DMS 273 (cell line): Measurements from ENCODE around the gene GATA1.

ENCODE experiments used
- DNase-seq: peaks from one replicate; lab custom pipeline; 2025; ENCODE audit not compliant: unreplicated experiment; lab: John Stamatoyannopoulos, UW

Gene GATA1

DNA sequence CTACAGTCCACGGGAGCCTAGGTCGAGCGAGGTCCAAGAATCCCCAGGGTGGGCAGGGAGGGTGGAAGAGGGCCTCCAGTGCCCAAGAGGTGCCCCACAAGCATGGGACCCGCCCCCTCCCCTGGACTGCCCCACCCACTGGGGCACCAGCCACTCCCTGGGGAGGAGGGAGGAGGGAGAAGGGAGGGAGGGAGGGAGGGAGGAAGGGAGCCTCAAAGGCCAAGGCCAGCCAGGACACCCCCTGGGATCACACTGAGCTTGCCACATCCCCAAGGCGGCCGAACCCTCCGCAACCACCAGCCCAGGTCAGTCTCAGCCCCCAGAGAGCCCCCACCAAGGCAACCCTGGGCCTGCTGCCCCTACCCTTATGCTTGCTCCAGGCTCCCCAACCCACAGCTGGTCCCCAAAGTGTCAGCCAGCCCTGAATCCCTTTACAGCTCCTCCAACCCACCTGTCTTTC, at the start of gene GATA1:
Gene GATA1 (plus strand): TSS at position 250 of the 460 bp plus-strand sequence. CDS start 4,520 bp downstream, outside the sequence.
- DNase-seq = no peak

DNA sequence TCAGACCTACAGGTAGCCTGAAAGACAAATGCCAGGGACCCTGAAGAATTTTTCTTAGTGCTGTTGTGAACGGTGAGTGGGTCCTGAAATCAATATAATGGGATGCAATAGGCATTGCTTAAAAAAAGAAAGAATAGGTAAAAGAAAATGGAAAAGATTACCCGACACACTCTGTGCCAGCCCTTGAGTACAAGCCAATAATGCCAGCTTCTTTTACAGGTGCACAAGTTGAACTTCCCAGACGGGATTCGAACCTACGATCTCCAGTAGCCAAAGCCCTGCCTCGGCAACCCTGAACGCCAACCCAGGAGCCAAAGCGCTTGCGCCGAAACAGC, 49.5 kb upstream of the GATA1 start:
- no peak for DNase-seq

DNA sequence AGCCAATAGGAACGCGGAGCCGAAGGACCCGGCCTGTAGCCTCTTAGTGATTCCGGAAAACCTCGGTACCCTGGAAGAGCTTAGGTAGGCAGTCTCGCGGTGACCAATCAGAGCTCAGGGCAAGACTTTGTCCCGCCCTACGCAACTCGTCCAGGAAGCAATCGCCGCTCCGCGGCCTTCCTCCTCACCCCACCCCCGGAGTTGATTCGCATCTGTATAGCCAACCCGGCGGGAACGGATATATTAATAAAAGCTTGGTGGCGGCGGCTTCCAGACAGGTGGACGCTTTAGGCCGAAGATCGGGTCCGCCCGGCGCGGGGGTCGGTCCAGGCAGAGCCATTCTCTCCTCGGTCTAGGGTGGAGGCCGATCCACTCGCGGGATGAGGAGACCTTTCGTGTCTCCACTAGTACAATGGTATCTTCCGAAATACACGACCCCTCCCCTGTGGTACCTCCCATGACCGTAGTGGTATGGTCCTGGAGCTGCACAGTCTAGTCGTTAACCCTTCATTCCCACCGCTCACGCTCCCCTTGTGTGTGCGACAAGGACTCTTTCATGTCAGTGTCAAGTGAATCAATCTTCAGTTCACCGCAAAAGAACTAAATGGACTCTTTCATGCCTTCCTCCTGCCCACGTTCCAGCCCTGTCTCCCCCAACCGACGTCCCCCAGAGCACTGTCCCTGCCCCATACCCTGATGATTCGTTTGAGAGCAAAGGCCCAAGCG, 49.0 kb upstream of the GATA1 start:
- DNase-seq = peak; percentile 99

DNA sequence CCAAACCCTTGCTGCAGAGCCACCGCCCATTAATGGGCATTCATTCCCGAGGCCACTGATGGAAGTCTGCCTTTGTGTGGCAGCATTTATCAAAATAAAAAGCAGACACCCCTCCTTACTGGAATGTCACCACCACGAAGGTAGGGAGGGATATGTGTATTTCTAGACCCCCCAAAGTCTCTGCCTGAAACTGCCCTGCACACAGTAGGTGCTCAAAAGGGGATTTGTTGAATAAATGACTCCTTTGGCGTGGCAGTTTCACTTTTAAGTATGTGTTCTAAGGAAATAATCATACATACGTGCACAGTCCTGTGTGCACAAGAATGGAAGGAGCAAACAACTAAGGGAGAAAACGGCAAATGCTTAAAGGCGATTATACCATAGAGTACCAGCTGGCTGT, 48.5 kb upstream of the GATA1 start:
- no peak for DNase-seq

DNA sequence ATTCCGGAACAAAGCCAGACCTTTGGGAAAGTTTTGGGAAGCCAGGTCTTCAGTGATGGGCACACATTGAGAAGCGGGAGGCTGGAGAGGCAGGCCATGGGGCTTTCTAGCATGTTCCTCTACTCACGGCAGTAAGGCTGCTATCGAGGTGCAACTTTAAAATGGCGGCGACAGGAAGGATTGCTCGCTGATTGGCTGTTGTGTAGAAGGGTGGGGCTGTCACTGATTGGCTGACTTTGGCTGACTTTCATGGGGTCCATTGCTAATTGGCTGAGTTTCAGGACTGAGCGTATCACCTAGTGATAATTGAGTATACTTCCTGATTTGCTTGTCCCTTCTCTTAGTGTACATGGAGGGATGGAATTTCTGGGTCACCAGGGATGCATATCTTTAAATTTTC, 44.6 kb upstream of the GATA1 start:
- no peak for DNase-seq

DNA sequence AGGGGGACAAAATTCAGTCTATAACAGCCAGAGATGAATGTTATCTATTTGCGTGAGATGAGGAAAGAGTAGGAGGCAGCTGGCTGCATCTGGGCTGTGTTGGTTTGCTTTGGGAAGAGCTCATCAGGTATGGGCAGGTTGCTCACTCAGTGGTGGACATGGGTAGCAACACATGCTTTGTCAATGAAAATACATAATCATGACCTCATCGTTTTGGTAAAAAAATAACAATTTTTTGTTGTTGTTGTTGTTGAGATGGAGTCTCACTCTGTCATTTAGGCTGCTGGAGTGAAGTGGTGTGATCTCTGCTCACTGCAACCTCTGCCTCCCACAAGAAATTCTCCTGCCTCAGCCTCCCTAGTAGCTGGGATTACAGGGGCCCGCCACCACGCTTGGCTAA, 41.2 kb upstream of the GATA1 start:
- no peak for DNase-seq

DNA sequence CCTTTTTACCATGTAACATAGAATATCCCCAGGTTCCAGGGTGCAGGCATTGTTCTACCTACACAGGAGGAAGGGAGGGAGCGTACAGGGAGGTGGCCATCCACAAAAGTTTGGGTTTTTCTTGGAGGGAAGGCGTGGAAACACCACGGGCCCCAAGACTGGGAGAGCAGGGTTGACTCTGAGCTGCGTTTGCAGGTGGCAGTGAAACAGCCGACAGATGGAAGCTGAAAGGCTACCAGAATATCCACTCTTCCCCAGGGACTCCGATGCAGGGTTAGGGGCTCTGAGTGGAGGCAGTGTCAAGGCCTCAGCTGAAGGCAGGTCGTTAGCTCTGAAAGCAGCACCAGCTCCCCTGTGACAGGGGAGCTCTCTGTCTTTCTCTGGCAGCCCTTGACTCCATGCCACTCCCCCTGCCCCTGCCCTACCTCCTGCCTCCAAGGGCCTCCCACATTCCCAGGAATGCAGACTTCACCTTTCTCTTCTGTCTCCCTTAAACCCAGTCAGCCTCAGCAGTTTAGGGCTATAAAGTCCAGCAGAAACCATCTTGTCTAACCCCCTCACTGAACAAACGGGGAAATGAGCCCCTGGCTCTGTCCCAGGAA, 38.9 kb upstream of the GATA1 start:
- peak; percentile 25 for DNase-seq

DNA sequence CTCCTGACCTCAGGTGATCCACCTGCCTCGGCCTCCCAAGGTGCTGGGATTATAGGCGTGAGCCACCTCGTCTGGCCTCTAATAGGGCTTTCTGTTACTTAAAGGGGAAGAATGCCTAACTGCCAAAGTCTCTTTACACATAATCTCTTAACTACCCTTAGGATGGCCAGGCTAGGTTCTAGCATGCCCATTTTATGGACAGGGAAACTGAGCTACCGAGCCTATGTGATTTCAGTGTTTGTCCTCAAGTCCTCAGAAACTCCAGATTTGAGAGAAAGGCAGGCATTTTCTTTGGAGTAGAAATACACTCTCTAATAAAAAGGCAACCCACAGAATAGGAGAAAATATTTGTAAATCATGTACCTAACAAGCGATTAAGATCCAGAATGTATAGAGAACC, 37.2 kb upstream of the GATA1 start:
- DNase-seq = no peak

DNA sequence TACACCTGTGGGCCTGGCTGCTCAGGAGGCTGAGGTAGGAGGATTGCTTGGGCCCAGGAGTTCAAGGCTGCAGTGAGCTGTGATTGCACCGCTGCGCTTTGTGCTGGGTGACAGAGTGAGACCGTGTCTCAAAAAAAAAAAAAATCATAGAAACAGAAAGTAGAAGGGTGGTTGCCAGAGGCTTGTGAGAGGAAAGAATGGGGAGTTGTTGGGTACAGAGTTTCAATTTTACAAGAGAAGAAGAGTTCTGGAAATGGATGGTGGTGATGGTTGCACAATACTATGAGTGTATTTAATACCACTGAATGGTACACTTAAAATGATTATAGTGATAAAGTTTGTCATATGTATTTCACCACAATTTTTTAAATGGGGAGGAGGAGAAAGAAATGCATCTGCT, 35.0 kb upstream of the GATA1 start:
- DNase-seq = no peak

DNA sequence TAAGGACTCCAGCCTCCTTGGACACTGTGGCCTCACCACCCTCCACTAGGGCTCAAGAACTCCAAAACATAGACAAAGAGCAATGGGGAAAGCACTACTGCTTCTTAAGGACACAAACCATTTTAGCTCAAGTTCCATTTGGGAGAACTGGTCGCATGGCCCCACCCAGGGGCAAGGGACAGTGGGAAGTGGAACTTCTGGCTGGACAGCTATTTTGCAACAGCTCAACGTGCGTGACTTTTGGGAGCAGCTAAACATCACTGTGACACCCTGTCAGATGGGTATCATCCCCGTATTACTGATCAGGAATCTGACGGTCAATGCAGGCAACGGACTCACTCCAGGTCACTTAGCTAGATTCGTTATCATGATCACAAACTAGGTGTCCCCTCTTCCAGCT, 33.9 kb upstream of the GATA1 start:
- DNase-seq = no peak

DNA sequence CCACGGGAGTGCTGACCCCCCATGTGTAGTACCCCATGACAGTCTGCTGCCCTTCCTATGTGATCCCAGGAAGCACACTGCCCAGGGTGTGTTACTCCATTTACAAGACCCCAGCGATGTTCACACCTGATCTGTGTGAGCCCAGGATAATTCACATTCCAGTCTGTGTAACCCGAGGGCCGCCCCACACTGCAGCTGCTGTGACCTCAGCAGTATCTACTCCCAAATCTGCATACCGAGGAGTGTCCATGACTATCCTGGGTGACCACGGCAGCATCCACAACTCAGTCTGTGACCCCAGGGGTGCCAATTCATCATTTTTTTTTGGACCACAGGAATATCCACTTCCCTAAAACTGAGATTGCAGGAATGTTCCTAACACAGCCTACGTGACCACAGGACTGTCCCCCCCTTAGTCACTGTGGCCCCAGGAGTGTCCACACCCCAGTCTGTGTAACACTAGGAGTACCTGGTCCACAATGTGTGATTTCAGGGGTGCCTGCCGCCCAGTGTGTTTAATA, 32.6 kb upstream of the GATA1 start:
- no peak for DNase-seq

DNA sequence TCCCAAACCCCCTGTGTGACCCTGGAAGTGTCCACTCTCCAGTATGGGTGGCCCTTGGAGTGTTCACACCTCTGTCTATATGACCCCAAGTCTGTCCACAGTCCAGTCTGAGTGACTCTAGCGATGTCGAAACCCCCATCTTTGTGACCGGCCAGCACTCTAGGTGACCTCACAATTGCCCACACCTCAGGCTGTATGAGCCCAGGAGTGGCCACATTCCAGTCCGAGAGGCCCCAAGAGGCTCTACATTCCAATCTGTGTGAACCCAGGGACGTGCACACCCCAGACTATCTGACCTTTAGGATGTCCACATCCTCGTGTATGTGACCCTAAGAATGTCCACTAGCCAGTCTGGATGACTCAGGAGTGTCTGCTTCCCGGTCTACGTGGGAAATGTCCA, 32.2 kb upstream of the GATA1 start:
- DNase-seq = no peak

DNA sequence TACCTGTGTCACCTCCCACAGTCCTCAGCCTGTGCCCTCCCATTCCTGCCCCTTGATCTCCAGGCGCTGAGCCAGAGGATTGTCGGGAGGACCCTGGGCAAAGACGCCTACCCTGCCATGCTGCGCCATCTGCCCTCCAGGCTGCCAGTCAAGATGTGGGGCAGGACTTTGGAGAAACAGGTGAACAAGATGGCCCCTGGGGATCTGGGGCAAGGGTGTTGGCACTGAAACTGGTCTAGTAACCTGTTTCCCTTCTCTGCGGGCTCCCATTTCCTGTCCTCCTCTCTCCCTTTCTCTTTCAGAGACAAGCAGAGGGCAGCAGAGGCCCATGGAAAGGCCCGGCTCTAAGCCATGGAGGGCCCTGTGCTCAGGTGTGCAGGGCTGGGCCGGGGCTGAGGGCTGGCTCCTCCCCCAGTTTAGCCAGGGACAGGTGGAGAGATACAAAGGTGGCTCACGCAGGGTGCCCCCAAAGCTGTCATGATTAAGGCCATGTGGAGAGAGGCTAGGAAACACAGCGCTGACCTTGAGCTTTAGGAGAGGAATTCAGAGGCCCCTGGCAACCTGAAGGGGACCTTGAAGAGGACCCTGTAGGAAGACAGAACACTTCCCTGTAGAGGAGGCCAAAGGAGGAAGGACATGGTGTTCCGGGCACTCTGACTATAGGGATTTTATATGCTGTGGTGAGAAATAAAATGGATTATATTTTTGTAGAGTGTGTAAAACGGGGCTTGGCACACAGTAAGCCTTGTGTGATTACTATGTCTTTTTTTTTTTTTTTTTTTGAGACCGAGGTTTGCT, 24.5 kb upstream of the GATA1 start, which contains the start of gene GLOD5:
Gene GLOD5 (plus strand): TSS at position 74 of the 798 bp plus-strand sequence. CDS start 44 bp downstream, at position 118.
- DNase-seq = peak; percentile 59

DNA sequence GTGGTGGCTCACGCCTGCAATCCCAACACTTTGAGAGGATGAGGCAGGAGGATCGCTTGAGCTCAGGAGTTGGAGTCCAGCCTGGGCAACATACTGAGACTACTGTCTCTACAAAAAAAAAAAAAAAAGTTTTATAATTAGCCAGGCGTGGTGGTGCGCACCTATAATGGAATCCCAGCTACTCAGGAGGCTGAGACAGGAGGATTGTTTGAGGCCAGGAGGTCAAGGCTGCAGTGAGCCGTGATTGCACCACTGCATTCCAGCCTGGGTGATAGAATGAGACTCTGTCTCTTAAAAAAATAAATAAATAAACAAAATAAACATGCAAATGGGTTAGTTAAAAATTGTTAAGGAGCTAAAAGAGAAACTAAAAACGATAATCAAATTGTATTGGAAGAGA, 17.2 kb upstream of the GATA1 start:
- DNase-seq = no peak

DNA sequence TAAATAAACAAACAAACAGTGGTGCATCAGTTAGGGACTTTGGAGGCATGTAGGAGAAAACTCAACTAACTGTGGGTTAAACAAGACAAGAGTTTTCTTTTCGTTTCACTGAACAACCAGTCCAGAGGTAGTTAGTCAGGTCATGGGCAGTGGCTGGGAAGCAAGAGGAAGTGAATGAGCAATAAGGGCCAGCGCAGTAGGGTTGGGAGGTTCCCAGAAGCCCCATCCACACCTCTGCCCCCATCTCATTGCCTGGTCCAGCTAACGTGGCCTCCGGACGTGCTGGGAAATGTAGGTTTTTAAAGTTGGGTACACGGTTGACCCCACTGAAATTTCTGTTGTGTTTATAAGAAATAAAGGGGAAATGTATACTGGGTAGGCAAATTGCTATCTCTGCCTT, 16.1 kb upstream of the GATA1 start:
- no peak for DNase-seq

DNA sequence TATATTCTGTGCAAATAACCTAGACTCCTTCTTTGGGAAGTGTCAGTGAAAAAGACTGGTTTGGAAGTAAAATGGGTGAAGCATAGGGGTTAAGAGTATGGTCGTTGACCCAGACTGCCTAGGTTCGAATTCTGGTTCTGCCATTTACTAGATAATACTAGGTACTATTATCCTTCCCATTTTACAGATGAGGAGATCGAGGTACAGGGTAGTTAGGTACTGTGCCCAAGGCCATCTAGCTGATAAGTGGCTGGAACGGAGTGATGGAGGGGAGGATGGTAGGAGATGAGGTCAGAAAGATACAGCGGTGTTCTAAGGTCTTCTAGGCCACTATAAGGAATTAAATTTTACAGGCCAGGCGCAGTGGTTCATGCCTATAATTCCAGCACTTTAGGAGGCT, 13.8 kb upstream of the GATA1 start:
- no peak for DNase-seq

DNA sequence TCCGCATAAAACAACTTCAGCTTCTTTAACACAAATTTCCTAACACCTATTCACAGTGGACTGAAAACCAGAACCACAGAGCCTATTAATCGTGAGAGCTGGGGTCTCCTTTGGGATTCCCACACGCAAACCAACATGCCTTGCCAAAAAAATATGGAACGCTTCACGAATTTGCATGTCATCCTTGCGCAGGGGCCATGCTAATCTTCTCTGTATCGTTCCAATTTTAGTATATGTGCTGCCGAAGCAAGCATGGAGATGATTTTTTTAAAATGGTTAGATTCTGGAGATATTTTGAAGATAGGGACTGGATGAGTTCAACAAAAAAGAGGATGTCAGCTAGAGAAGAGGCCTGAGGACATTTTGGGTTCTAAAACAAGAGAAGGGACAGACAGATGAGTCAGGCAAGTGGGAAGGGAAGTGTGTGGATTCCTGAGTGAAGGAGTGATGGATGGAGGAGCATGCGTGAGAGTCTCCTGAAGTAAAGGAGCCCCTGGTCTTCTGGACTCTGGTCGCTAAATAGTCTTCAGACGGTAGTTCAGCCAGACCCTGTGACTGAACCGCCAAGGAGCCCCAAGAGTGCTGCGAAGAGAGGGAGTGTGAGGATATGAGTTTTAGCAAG, 9.5 kb upstream of the GATA1 start:
- DNase-seq = no peak

DNA sequence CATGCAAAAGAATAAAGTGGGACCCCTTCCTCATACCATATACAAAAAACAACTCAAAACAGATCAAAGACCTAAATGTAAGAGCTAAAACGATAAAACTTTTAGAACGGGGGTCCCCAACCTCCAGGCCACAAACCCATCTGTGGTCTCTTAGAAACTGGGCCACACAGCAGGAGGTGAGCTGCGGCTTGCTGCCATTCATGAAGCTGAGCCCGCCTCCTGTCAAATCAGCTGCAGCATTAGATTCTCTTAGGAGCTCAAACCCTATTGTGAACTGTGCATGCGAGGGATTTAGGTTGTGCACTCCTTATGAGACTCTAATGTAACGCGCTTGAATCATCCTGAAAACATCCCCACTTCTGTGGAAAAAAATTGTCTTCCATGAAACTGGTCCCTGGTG, 7.0 kb upstream of the GATA1 start:
- no peak for DNase-seq

DNA sequence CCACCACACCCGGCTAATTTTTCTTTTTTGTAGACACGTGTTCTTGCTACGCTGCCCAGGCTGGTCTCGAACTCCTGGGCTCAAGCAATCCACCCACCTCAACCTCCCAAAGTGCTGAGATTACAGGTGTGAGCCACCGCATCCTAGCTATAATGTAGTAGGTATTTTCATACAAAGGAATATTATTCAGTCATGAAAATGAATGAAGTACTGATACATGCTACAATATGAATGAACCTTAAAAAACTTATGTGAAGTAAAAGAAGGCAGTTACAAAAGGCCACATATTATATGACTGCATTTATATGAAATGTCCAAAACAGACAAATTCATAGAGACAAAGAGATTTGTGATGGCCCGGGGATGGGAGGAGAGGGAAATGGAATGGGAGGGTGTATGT, 4.7 kb upstream of the GATA1 start:
- no peak for DNase-seq

DNA sequence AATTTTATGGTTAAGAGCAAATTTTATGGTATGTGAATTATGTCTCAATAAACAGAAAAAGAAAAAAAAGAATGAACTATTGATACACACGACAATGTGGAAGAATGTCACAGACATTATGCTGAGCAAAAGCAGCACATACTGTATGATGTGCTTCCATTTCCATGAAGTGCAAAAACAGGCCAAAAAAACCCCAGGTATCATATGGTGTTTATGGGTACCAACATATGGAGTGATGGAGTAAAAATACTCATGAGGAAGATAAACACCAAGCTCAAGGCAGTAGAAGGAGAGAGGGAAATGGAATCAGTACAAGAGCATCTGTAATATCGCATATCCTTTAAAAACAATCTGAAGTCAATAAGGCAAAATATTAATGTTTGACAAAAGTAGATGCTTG, 4.2 kb upstream of the GATA1 start:
- DNase-seq = no peak

DNA sequence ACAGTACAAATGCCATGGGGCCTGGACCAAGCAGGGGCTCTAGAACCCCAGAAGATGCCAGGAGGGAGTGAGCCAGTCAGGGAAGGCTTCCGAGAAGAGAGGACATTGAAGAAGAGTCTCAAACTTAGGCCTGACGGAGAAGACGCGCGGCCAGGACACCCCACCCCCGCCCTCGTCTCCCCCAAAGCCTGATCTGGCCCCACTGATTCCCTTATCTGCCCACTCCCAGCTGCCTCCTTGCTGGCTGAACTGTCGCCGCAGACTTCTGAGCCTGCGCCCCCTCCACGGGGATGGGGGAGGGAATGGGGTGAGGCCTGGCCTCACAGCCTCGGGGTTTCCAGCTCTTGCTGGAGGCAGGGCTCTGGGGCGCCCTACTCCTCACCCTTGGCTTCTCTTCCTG, 3.6 kb upstream of the GATA1 start:
- no peak for DNase-seq
